Measurements from ENCODE around the gene KCNMB1.

Gene KCNMB1

GRCh38 chr5:170361616-170362015, 27.6 kb downstream of the KCNMB1 start:
- no peak overlapping the region for H3K4me3 ChIP-seq (ENCODE audit: insufficient read depth, low read length, poor library complexity, severe bottlenecking)
- no peaks in the 10 kb centered on the region for H3K9me2 ChIP-seq (replicated peaks; ENCODE audit: insufficient read depth, low read length)
- H3K9me3 ChIP-seq (ENCODE audit: insufficient read depth, low read length) = no peaks in the 10 kb centered on the region
- H3F3A ChIP-seq (ENCODE audit: insufficient read depth) = no peaks in the 10 kb centered on the region
- no peaks in the 10 kb centered on the region for H3K36me3 ChIP-seq (ENCODE audit: low read length)
- no peak overlapping the region for H3K27ac ChIP-seq (ENCODE audit: low read depth, low read length)
- no peaks in the 10 kb centered on the region for H4K20me1 ChIP-seq (ENCODE audit: low read depth, low read length)
- no peak overlapping the region for H3K4me2 ChIP-seq (ENCODE audit: low read depth, low read length, poor library complexity, severe bottlenecking)
- no peak overlapping the region for H2AFZ ChIP-seq (ENCODE audit: low read depth, low read length, severe bottlenecking)
- H3K9ac ChIP-seq (ENCODE audit: low read length) = no peak overlapping the region
- no peak for TF ChIP-seq EZH2phosphoT487 (conservative IDR thresholded peaks at IDR 0.05; ENCODE audit: low read length)
- TF ChIP-seq, protein P1, sequence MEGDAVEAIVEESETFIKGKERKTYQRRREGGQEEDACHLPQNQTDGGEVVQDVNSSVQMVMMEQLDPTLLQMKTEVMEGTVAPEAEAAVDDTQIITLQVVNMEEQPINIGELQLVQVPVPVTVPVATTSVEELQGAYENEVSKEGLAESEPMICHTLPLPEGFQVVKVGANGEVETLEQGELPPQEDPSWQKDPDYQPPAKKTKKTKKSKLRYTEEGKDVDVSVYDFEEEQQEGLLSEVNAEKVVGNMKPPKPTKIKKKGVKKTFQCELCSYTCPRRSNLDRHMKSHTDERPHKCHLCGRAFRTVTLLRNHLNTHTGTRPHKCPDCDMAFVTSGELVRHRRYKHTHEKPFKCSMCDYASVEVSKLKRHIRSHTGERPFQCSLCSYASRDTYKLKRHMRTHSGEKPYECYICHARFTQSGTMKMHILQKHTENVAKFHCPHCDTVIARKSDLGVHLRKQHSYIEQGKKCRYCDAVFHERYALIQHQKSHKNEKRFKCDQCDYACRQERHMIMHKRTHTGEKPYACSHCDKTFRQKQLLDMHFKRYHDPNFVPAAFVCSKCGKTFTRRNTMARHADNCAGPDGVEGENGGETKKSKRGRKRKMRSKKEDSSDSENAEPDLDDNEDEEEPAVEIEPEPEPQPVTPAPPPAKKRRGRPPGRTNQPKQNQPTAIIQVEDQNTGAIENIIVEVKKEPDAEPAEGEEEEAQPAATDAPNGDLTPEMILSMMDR (IDR thresholded peaks at IDR 0.05; ENCODE audit: insufficient read depth, low read length, poor library complexity, severe bottlenecking) = no peak
- no peaks in the 10 kb centered on the region for H3K27me3 ChIP-seq (ENCODE audit: low read length)
- no peaks in the 10 kb centered on the region for H3K79me2 ChIP-seq (ENCODE audit: insufficient read depth, low read length)

GRCh38 chr5:170361116-170361515, 28.1 kb downstream of the KCNMB1 start:
- H3K27me3 ChIP-seq (ENCODE audit: low read length) = no peaks in the 10 kb centered on the region
- no peak for TF ChIP-seq EZH2phosphoT487 (conservative IDR thresholded peaks at IDR 0.05; ENCODE audit: low read length)
- TF ChIP-seq, protein P1 (IDR thresholded peaks at IDR 0.05; ENCODE audit: insufficient read depth, low read length, poor library complexity, severe bottlenecking) = no peak
- H3K9me2 ChIP-seq (replicated peaks; ENCODE audit: insufficient read depth, low read length) = no peaks in the 10 kb centered on the region
- no peak overlapping the region for H3K4me3 ChIP-seq (ENCODE audit: insufficient read depth, low read length, poor library complexity, severe bottlenecking)
- no peak overlapping the region for H3K4me2 ChIP-seq (ENCODE audit: low read depth, low read length, poor library complexity, severe bottlenecking)
- no peaks in the 10 kb centered on the region for H3K9me3 ChIP-seq (ENCODE audit: insufficient read depth, low read length)
- H4K20me1 ChIP-seq (ENCODE audit: low read depth, low read length) = no peaks in the 10 kb centered on the region
- no peaks in the 10 kb centered on the region for H3F3A ChIP-seq (ENCODE audit: insufficient read depth)
- no peaks in the 10 kb centered on the region for H3K79me2 ChIP-seq (ENCODE audit: insufficient read depth, low read length)
- H3K9ac ChIP-seq (ENCODE audit: low read length) = no peak overlapping the region
- H3K27ac ChIP-seq (ENCODE audit: low read depth, low read length) = no peak overlapping the region
- no peaks in the 10 kb centered on the region for H3K36me3 ChIP-seq (ENCODE audit: low read length)
- H2AFZ ChIP-seq (ENCODE audit: low read depth, low read length, severe bottlenecking) = no peak overlapping the region

GRCh38 chr5:170360709-170361108, 28.5 kb downstream of the KCNMB1 start:
- no peak overlapping the region for H3K9ac ChIP-seq (ENCODE audit: low read length)
- H2AFZ ChIP-seq (ENCODE audit: low read depth, low read length, severe bottlenecking) = no peak overlapping the region
- H3K4me2 ChIP-seq (ENCODE audit: low read depth, low read length, poor library complexity, severe bottlenecking) = no peak overlapping the region
- H3K9me2 ChIP-seq (replicated peaks; ENCODE audit: insufficient read depth, low read length) = no peaks in the 10 kb centered on the region
- H3K9me3 ChIP-seq (ENCODE audit: insufficient read depth, low read length) = no peaks in the 10 kb centered on the region
- H3K4me3 ChIP-seq (ENCODE audit: insufficient read depth, low read length, poor library complexity, severe bottlenecking) = no peak overlapping the region
- TF ChIP-seq, protein P1 (IDR thresholded peaks at IDR 0.05; ENCODE audit: insufficient read depth, low read length, poor library complexity, severe bottlenecking) = no peak
- TF ChIP-seq EZH2phosphoT487 (conservative IDR thresholded peaks at IDR 0.05; ENCODE audit: low read length) = no peak
- H4K20me1 ChIP-seq (ENCODE audit: low read depth, low read length) = no peaks in the 10 kb centered on the region
- H3K79me2 ChIP-seq (ENCODE audit: insufficient read depth, low read length) = no peaks in the 10 kb centered on the region
- no peaks in the 10 kb centered on the region for H3K27me3 ChIP-seq (ENCODE audit: low read length)
- no peaks in the 10 kb centered on the region for H3K36me3 ChIP-seq (ENCODE audit: low read length)
- H3K27ac ChIP-seq (ENCODE audit: low read depth, low read length) = no peak overlapping the region
- no peaks in the 10 kb centered on the region for H3F3A ChIP-seq (ENCODE audit: insufficient read depth)

Data from SU-DHL-6 (cell line).